Kidney capillary endothelial cell (primary cell): ENCODE measurements around the gene IRAK1BP1.
"Not testable (repeated sequence)": the region's sequence is repeated elsewhere in the genome, so short reads cannot be mapped to it uniquely, and the experiment has no call there.

Experiments used
- DNase-seq: peaks from one replicate; pipeline ENCODE4 v3.0.0-alpha.2; 2018; ENCODE audit warnings: low spot score

The IRAK1BP1 gene

GRCh38 chr6:78889901-78890300 is 22.6 kb downstream of the IRAK1BP1 start:
- not testable (repeated sequence) for DNase-seq

GRCh38 chr6:78896227-78896626 is 28.9 kb downstream of the IRAK1BP1 start:
- DNase-seq: no peak

GRCh38 chr6:78908621-78909020 is 41.3 kb downstream of the IRAK1BP1 start:
- no peak for DNase-seq

GRCh38 chr6:78909391-78909790 is 42.0 kb downstream of the IRAK1BP1 start:
- no peak for DNase-seq

- no peak for DNase-seq
These were observed 42.7 kb downstream of the IRAK1BP1 start for GRCh38 chr6:78910010-78910409.

GRCh38 chr6:78910591-78911171 is 43.3 kb downstream of the IRAK1BP1 start:
- no peak for DNase-seq

GRCh38 chr6:78911218-78911940 is 44.0 kb downstream of the IRAK1BP1 start:
- no peak for DNase-seq

- DNase-seq: no peak
These were observed 49.1 kb downstream of the IRAK1BP1 start for GRCh38 chr6:78916411-78916810.

GRCh38 chr6:78917788-78918187 is 50.4 kb downstream of the IRAK1BP1 start:
- DNase-seq: no peak

GRCh38 chr6:78921168-78921567 is 53.8 kb downstream of the IRAK1BP1 start:
- DNase-seq: not testable (repeated sequence)

- no peak for DNase-seq
These were observed 58.0 kb downstream of the IRAK1BP1 start for GRCh38 chr6:78925317-78925716.

- no peak for DNase-seq
These were observed 68.2 kb downstream of the IRAK1BP1 start for GRCh38 chr6:78935553-78935952.

- no peak for DNase-seq
These were observed 69.2 kb downstream of the IRAK1BP1 start for GRCh38 chr6:78936515-78936914.

GRCh38 chr6:78942446-78942845 is 75.1 kb downstream of the IRAK1BP1 start:
- DNase-seq: no peak

- DNase-seq: no peak
These were observed 80.2 kb downstream of the IRAK1BP1 start for GRCh38 chr6:78947529-78947928.

- DNase-seq: peak; percentile 16
These were observed 80.6 kb downstream of the IRAK1BP1 start for GRCh38 chr6:78947962-78948361.

GRCh38 chr6:78948785-78949184 is 81.4 kb downstream of the IRAK1BP1 start:
- DNase-seq: no peak

- no peak for DNase-seq
These were observed 85.0 kb downstream of the IRAK1BP1 start for GRCh38 chr6:78952362-78952761.
